SK-N-SH treated with all-trans-retinoic acid at 6 μM for 48 hours (cell line): ENCODE results near the gene N4BP2.

Source experiments
- ATAC-seq: fragments of 200-7000 bp; cut with Tn5 transposase; 3 replicates; pipeline ENCODE4 v1.9.1; 2020; ENCODE audit warnings: mild to moderate bottlenecking, moderate library complexity
- ARNTL ChIP-seq: fragments of 450-650 bp; formaldehyde crosslinking; IDR thresholded peaks from 2 replicates; pipeline ENCODE4 v1.5.0; 2020; ENCODE audit warnings: low read depth, mild to moderate bottlenecking, moderate library complexity, borderline replicate concordance
- BACH2 ChIP-seq: fragments of 250-450 bp; sonication (Bioruptor Pico); IDR thresholded peaks from 2 replicates; pipeline ENCODE4 v1.9.0; 2021; ENCODE audit warnings: mild to moderate bottlenecking, borderline replicate concordance
- CSDC2 ChIP-seq: fragments of 250-450 bp; sonication (Bioruptor Pico); IDR thresholded peaks from 2 replicates; pipeline ENCODE4 v1.5.0; 2020; ENCODE audit warnings: mild to moderate bottlenecking, moderate library complexity
- GLIS3 ChIP-seq: fragments of 250-450 bp; sonication (Bioruptor Pico); IDR thresholded peaks from 2 replicates; pipeline ENCODE4 v1.5.0; 2020; ENCODE audit warnings: mild to moderate bottlenecking, moderate library complexity
- ISL1 ChIP-seq: fragments of 250-450 bp; sonication (Bioruptor Pico); IDR thresholded peaks from 2 replicates; pipeline ENCODE4 v2.1.2; 2022; ENCODE audit warnings: mild to moderate bottlenecking, moderate library complexity
- OSR1 ChIP-seq: fragments of 250-450 bp; sonication (Bioruptor Pico); IDR thresholded peaks from 2 replicates; pipeline ENCODE4 v1.8.0; 2022; ENCODE audit warnings: moderate library complexity, mild to moderate bottlenecking, inconsistent platforms
- PATZ1 ChIP-seq: fragments of 250-450 bp; sonication (Bioruptor Pico); IDR thresholded peaks from 2 replicates; pipeline ENCODE4 v1.8.0; 2020; ENCODE audit warnings: mild to moderate bottlenecking, moderate library complexity, borderline replicate concordance
- POU6F1 ChIP-seq: fragments of 250-450 bp; sonication (Bioruptor Pico); IDR thresholded peaks from 2 replicates; pipeline ENCODE4 v1.8.0; 2021; ENCODE audit warnings: low read depth, mild to moderate bottlenecking, moderate library complexity, borderline replicate concordance
- PPARA ChIP-seq: fragments of 250-450 bp; sonication (Bioruptor Pico); IDR thresholded peaks from 2 replicates; pipeline ENCODE4 v1.5.0; 2020; ENCODE audit warnings: mild to moderate bottlenecking, borderline replicate concordance
- RARB ChIP-seq: fragments of 250-450 bp; sonication (Bioruptor Pico); IDR thresholded peaks from 2 replicates; pipeline ENCODE4 v1.8.0; 2021; ENCODE audit warnings: mild to moderate bottlenecking, moderate library complexity
- SNAI2 ChIP-seq: fragments of 250-450 bp; sonication (Bioruptor Pico); IDR thresholded peaks from 2 replicates; pipeline ENCODE4 v1.5.0; 2020; ENCODE audit warnings: mild to moderate bottlenecking, moderate library complexity
- TCF4 ChIP-seq: fragments of 250-450 bp; sonication (Bioruptor Pico); IDR thresholded peaks from 2 replicates; pipeline ENCODE4 v1.8.0; 2021; ENCODE audit warnings: mild to moderate bottlenecking, moderate library complexity, borderline replicate concordance
- TOX ChIP-seq: fragments of 250-450 bp; sonication (Bioruptor Pico); IDR thresholded peaks from 2 replicates; pipeline ENCODE4 v1.8.0; 2021; ENCODE audit warnings: mild to moderate bottlenecking, moderate library complexity, borderline replicate concordance
- TSHZ2 ChIP-seq: fragments of 250-450 bp; sonication (Bioruptor Pico); IDR thresholded peaks from 2 replicates; pipeline ENCODE4 v1.5.0; 2020; ENCODE audit warnings: mild to moderate bottlenecking, moderate library complexity
- ZNF70 ChIP-seq: fragments of 450-650 bp; formaldehyde crosslinking; IDR thresholded peaks from 2 replicates; pipeline ENCODE4 v1.5.0; 2020; ENCODE audit warnings: mild to moderate bottlenecking, moderate library complexity

Gene N4BP2

GRCh38 chr4:40204507-40205258 lies 148.0 kb downstream of the N4BP2 start (continued):
- TF ChIP-seq RARB (CRISPR knock-in tag): no peak
- no peak for TF ChIP-seq POU6F1 (CRISPR knock-in tag)
- TF ChIP-seq ARNTL (CRISPR knock-in tag): no peak
- TF ChIP-seq TOX (CRISPR knock-in tag): no peak
- TF ChIP-seq, all 23 proteins: peak for 0

GRCh38 chr4:40205259-40206198 lies 148.9 kb downstream of the N4BP2 start:
- TF ChIP-seq ZNF70 (CRISPR knock-in tag): no peak
- no peak for TF ChIP-seq TOX (CRISPR knock-in tag)
- TF ChIP-seq ARNTL (CRISPR knock-in tag): no peak
- TF ChIP-seq BACH2 (CRISPR knock-in tag): no peak
- no peak for TF ChIP-seq POU6F1 (CRISPR knock-in tag)
- no peak for TF ChIP-seq TCF4 (CRISPR knock-in tag)
- no peak for TF ChIP-seq GLIS3 (CRISPR knock-in tag)
- no peak for TF ChIP-seq PPARA (CRISPR knock-in tag)
- no peak for TF ChIP-seq ISL1 (CRISPR knock-in tag)
- no peak for TF ChIP-seq PATZ1 (CRISPR knock-in tag)
- no peak for TF ChIP-seq SNAI2 (CRISPR knock-in tag)
- TF ChIP-seq CSDC2 (CRISPR knock-in tag): no peak
- TF ChIP-seq RARB (CRISPR knock-in tag): no peak
- TF ChIP-seq TSHZ2: no peak
- ATAC-seq: no peak

GRCh38 chr4:40206426-40206825 lies 149.8 kb downstream of the N4BP2 start:
- ATAC-seq: no peak
- TF ChIP-seq OSR1 (no peak), PPARA (CRISPR knock-in tag) (no peak), ISL1 (CRISPR knock-in tag) (no peak)
